PC-3 (cell line): Measurements from ENCODE around the gene CEP131. TPM values are rescaled to one million over a fixed set of nuclear protein-coding genes. Genes with fewer than 3 reads are reported as not detected.

Experiments used
- ATAC-seq: fragments of 200-7000 bp; cut with Tn5 transposase; 2 replicates; pipeline ENCODE4 v1.9.1; 2020; ENCODE audit warnings: mild to moderate bottlenecking, moderate library complexity
- BruUV-seq: library from RNA; stranded (reverse); fragments of 400-500 nt; replicated peaks from 2 replicates; lab custom pipeline; 2021; lab: Mats Ljungman, UMichigan
- CTCF ChIA-PET: fragments of 300-600 bp; sonication (Branson Sonifier 250); formaldehyde crosslinking; loops from one replicate; lab custom pipeline; 2022; ENCODE audit warnings: antibody characterized with exemption; lab: Charles Lee
- POLR2A ChIA-PET: fragments of 300-600 bp; sonication (Branson Sonifier 250); formaldehyde crosslinking; loops from one replicate; lab custom pipeline; 2022; ENCODE audit warnings: antibody characterized with exemption; ENCODE audit not compliant: unreplicated experiment; lab: Charles Lee
- DNase-seq: peaks from one replicate; pipeline ENCODE4 v3.0.0-alpha.2; 2015
- H2AFZ ChIP-seq: fragments of 300-600 bp; sonication (generic); 2 replicates; pipeline ENCODE4 v1.6.0; 2016; ENCODE audit warnings: antibody characterized with exemption, low read length
- H3F3A ChIP-seq: fragments of 300-600 bp; sonication (generic); one replicate; pipeline ENCODE4 v1.6.0; 2017; ENCODE audit warnings: antibody characterized with exemption, low read length, control low read depth, mild to moderate bottlenecking; ENCODE audit not compliant: unreplicated experiment
- H3K27ac ChIP-seq: fragments of 300-600 bp; sonication (generic); 2 replicates; pipeline ENCODE4 v1.5.1; 2016; ENCODE audit warnings: mild to moderate bottlenecking, low read length
- H3K27me3 ChIP-seq: fragments of 300-600 bp; sonication (generic); 2 replicates; pipeline ENCODE4 v1.6.1; 2016; ENCODE audit warnings: low read length, mixed read lengths
- H3K36me3 ChIP-seq: fragments of 300-600 bp; sonication (generic); 2 replicates; pipeline ENCODE4 v1.6.1; 2016; ENCODE audit warnings: low read depth, mixed run types, low read length, mixed read lengths
- H3K4me1 ChIP-seq: fragments of 300-600 bp; sonication (generic); 2 replicates; pipeline ENCODE4 v1.5.1; 2016; ENCODE audit warnings: low read length; ENCODE audit not compliant: insufficient read depth
- H3K4me2 ChIP-seq: fragments of 300-600 bp; sonication (generic); 2 replicates; pipeline ENCODE4 v1.6.0; 2016; ENCODE audit warnings: low read length
- H3K4me3 ChIP-seq: fragments of 300-600 bp; sonication (generic); 2 replicates; pipeline ENCODE4 v1.5.1; 2016; ENCODE audit warnings: mild to moderate bottlenecking, low read length, mixed read lengths
- H3K79me2 ChIP-seq: fragments of 300-600 bp; sonication (generic); 2 replicates; pipeline ENCODE4 v1.6.1; 2017; ENCODE audit warnings: low read length, mixed read lengths
- H3K9ac ChIP-seq: fragments of 300-600 bp; sonication (generic); 2 replicates; pipeline ENCODE4 v1.6.0; 2016; ENCODE audit warnings: mild to moderate bottlenecking, low read length
- H3K9me2 ChIP-seq: fragments of 300-600 bp; sonication (generic); replicated peaks from 2 replicates; pipeline ENCODE4 v1.6.1; 2016; ENCODE audit warnings: mixed run types, low read length, mixed read lengths
- H3K9me3 ChIP-seq: fragments of 300-600 bp; sonication (generic); 2 replicates; pipeline ENCODE4 v1.6.1; 2016; ENCODE audit warnings: low read length, mixed read lengths
- H4K20me1 ChIP-seq: fragments of 300-600 bp; sonication (generic); 2 replicates; pipeline ENCODE4 v1.6.1; 2016; ENCODE audit warnings: low read length, mixed read lengths
- CTCF ChIP-seq: fragments of 300-600 bp; sonication (generic); conservative IDR thresholded peaks from 2 replicates; pipeline ENCODE4 v1.5.1; 2017; ENCODE audit warnings: antibody characterized with exemption, low read depth, mild to moderate bottlenecking, low read length
- EZH2 ChIP-seq: fragments of 300-600 bp; sonication (generic); IDR thresholded peaks from one replicate; pipeline ENCODE4 v1.6.1; 2017; ENCODE audit warnings: antibody characterized with exemption, mild to moderate bottlenecking, low read length; ENCODE audit not compliant: unreplicated experiment
- EZH2phosphoT487 ChIP-seq: fragments of 300-600 bp; sonication (generic); IDR thresholded peaks from 2 replicates; pipeline ENCODE4 v1.6.1; 2018; ENCODE audit warnings: mild to moderate bottlenecking, antibody characterized with exemption, low read length, borderline replicate concordance
- intact Hi-C: fragments of 100-400 bp; cut with micrococcal nuclease; formaldehyde crosslinking; loops from 2 replicates; pipeline ENCODE4 v1.9.0; 2023
- total RNA-seq: library from RNA; depleted of rRNA; stranded (reverse); fragments of >200 nt; gene quantifications from 2 replicates; pipeline ENCODE4 v1.2.3, GENCODE V29; 2014

CEP131 gene
- total RNA-seq, 1 experiment from 2014 or later, result 32.1 TPM

- no peaks in the 10 kb centered on the region for H3K36me3 ChIP-seq
- ATAC-seq (no peak), DNase-seq (no peak)
- H3K27ac ChIP-seq, result no peak overlapping the region
- H3K27me3 ChIP-seq, result no peaks in the 10 kb centered on the region
- H3K4me3 ChIP-seq, result no peak overlapping the region
- POLR2A ChIA-PET, result no interaction called here
- no peaks in the 10 kb centered on the region for H4K20me1 ChIP-seq
- intact Hi-C loops, result no loop called here
- H3F3A ChIP-seq, result no peaks in the 10 kb centered on the region
- no peak for TF ChIP-seq CTCF
- TF ChIP-seq EZH2, result no peak
- TF ChIP-seq EZH2phosphoT487, result no peak
- no peaks in the 10 kb centered on the region for H3K79me2 ChIP-seq
- H3K9me2 ChIP-seq, result no peaks in the 10 kb centered on the region
- H3K4me2 ChIP-seq, result no peak overlapping the region
- no TSS peak for BruUV-seq
- no peak overlapping the region for H3K9ac ChIP-seq
- H3K4me1 ChIP-seq, result no peaks in the 10 kb centered on the region
- CTCF ChIA-PET, result no interaction called here
- no peak overlapping the region for H2AFZ ChIP-seq
- no peaks in the 10 kb centered on the region for H3K9me3 ChIP-seq
Measured at GRCh38 chr17:81180836-81181810, 41.6 kb downstream of the CEP131 start.

GRCh38 chr17:81179861-81180260, 42.9 kb downstream of the CEP131 start:
- DNase-seq (no peak), ATAC-seq (no peak)
- Histone ChIP-seq H3K9me3 (no peaks in the 10 kb centered on the region), H3K4me2 (no peak overlapping the region), H3K27ac (no peak overlapping the region), H3K9ac (no peak overlapping the region), H4K20me1 (no peaks in the 10 kb centered on the region), H3K4me3 (no peak overlapping the region), H3K27me3 (no peaks in the 10 kb centered on the region), H2AFZ (no peak overlapping the region), H3K4me1 (no peaks in the 10 kb centered on the region), H3F3A (no peaks in the 10 kb centered on the region), H3K79me2 (no peaks in the 10 kb centered on the region), H3K36me3 (no peaks in the 10 kb centered on the region), H3K9me2 (no peaks in the 10 kb centered on the region)
- TF ChIP-seq CTCF (no peak), EZH2phosphoT487 (no peak), EZH2 (no peak)
- ChIA-PET POLR2A (no interaction called here), CTCF (no interaction called here)
- intact Hi-C loops, result no loop called here
- no TSS peak for BruUV-seq

GRCh38 chr17:81179220-81179619, 43.5 kb downstream of the CEP131 start:
- ChIA-PET CTCF (no interaction called here), POLR2A (no interaction called here)
- no peaks in the 10 kb centered on the region for H3K9me2 ChIP-seq
- no peaks in the 10 kb centered on the region for H3K9me3 ChIP-seq
- intact Hi-C loops, result no loop called here
- no peaks in the 10 kb centered on the region for H3K27me3 ChIP-seq
- H3K27ac ChIP-seq, result no peak overlapping the region
- TF ChIP-seq EZH2 (no peak), EZH2phosphoT487 (no peak), CTCF (no peak)
- no peaks in the 10 kb centered on the region for H3K36me3 ChIP-seq
- no peak overlapping the region for H3K4me3 ChIP-seq
- H4K20me1 ChIP-seq, result no peaks in the 10 kb centered on the region
- H3K79me2 ChIP-seq, result no peaks in the 10 kb centered on the region
- no peak for DNase-seq
- no peak; the same call in 1 of the 2 replicates for ATAC-seq
- H3K9ac ChIP-seq, result no peak overlapping the region
- no TSS peak for BruUV-seq
- H3K4me1 ChIP-seq, result no peaks in the 10 kb centered on the region
- no peaks in the 10 kb centered on the region for H3F3A ChIP-seq
- H3K4me2 ChIP-seq, result no peak overlapping the region
- no peak overlapping the region for H2AFZ ChIP-seq
